ENCODE data around the gene MAP3K4.

- TF ChIP-seq CTCF (IDR thresholded peaks at IDR 0.05) (no peak), POLR2A (IDR thresholded peaks at IDR 0.05) (no peak)
Observed at GRCh38 chr6:161140554-161140875, 148.9 kb downstream of the MAP3K4 start.

Measured in esophagus squamous epithelium (tissue), 4 donors.